Right lobe of liver (tissue), 6 donors: ENCODE measurements around the gene HEATR3. TPM values are rescaled to one million over a fixed set of nuclear protein-coding genes. Genes with fewer than 3 reads are reported as not detected.

ENCODE experiments used
- ATAC-seq, 4 donors: fragments of 200-7000 bp; cut with Tn5 transposase; one replicate each; pipeline ENCODE4 v1.9.1; 2020; ENCODE audit warnings: mild to moderate bottlenecking in 4 of 4, moderate library complexity in 4 of 4
- DNase-seq, 3 donors: peaks; one replicate each; pipeline ENCODE4 v3.0.0-alpha.2; 2020
- H3K27ac ChIP-seq, 3 donors: fragments of 200-600 bp; one replicate each; pipeline ENCODE4 v1.8.0; 2022
- H3K27me3 ChIP-seq, 2 donors: fragments of 200-600 bp; one replicate each; pipeline ENCODE4 v1.8.0; 2022
- H3K36me3 ChIP-seq, 4 donors: fragments of 200-600 bp; sonication (generic) in 1 of 4; one replicate each; pipeline versions ENCODE4 v1.5.1 to v1.8.0; 2017 to 2022; ENCODE audit warnings: control low read depth in 1 of 4
- H3K4me1 ChIP-seq, 4 donors: fragments of 200-600 bp; sonication (generic) in 1 of 4; one replicate each; pipeline versions ENCODE4 v1.5.1 to v1.8.0; 2017 to 2022; ENCODE audit warnings: control low read depth in 1 of 4
- H3K4me3 ChIP-seq, 3 donors: fragments of 200-600 bp; one replicate each; pipeline ENCODE4 v1.8.0; 2022
- H3K9me3 ChIP-seq, 4 donors: fragments of 200-600 bp; sonication (generic) in 1 of 4; one replicate each; pipeline versions ENCODE4 v1.5.1 to v1.8.0; 2017 to 2022; ENCODE audit warnings: control low read depth in 1 of 4
- POLR2A ChIP-seq: fragments of 450-650 bp; IDR thresholded peaks from one replicate; pipeline ENCODE4 v1.6.1; 2017; ENCODE audit warnings: antibody characterized with exemption, mild to moderate bottlenecking
- WGBS: methylation state at CpG from one replicate; pipeline ENCODE4 v1.1.6; 2018; ENCODE audit warnings: low coverage, low lambda C conversion rate; ENCODE audit not compliant: insufficient coverage; ENCODE audit errors: missing lambda C conversion rate; 5-methylcytosine and 5-hydroxymethylcytosine counted together
- intact Hi-C, 2 donors: fragments of 100-400 bp; cut with DNase I; formaldehyde crosslinking; loops; one replicate each; pipeline versions ENCODE4 v1.11.2 to v1.14.1; 2022
- total RNA-seq, 6 experiments: library from RNA; depleted of rRNA in 2 of 6; stranded (reverse); fragments of >200 nt in 2 of 6; fragmentation: NEBNext Ultra II Directional in 3 of 6; extraction: Animal tissue kit (Norgen Biotek cat#: 25700) in 3 of 6; gene quantifications; one replicate each; pipeline versions ENCODE4 v1.1.0 to v1.2.4, GENCODE V29; 2016 to 2023
- TF ChIP-seq, protein P1 (sequence below), 4 donors: fragments of 200-600 bp in 3 of 4; fragments of 450-650 bp in 1 of 4; IDR thresholded peaks; one replicate each; pipeline versions ENCODE4 v1.5.1 to v1.8.0; 2016 to 2022; ENCODE audit warnings: antibody characterized with exemption in 4 of 4, mild to moderate bottlenecking in 2 of 4
- donor health status: DM: no; HTN: yes; CAD: no.
- donor health status: DM: no; HTN: no; CAD: no.
- donor health status: DM: no; HTN: no; CAD: no.
- donor health status: DM: no; HTN: yes; CAD: no.
- donor health status: DM: no; HTN: yes; CAD: no.

Gene HEATR3
- total RNA-seq, 6 experiments from 2014 or later: 8.7 to 21.1 (median 12.2) TPM

DNA sequence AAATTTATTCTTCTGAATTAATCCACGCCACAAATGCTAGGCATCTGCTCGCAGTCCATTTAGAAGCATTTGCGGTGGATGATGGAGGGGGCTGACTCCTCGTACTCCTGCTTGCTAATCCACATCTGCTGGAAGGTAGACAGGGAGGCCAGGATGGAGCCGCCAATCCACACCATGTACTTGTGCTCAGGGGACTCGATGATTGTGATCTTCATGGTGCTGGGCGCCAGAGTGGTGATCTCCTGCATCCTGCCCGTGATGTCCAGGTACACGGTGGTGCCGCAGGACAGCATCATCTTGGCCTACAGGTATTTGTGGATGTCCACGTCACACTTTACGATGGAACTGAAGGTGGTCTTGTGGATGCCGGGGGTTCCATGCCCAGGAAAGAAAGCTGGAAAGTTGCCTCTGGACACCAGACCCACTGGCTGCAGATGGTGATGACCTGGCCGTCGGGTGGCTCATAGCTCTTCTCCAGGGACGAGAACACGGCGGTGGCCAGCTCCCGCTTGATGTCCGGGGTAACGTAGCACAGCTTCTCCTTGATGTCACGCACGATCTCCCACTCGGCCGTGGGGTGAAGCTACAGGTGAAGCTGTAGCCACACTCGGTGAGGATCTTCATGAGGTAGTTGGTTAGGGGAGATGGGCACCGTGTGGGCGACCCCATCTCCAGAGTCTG is 7.5 kb upstream of the HEATR3 start:
- Histone ChIP-seq H3K4me3 (no peak overlapping the region), H3K27ac (no peak overlapping the region), H3K36me3 (no peaks in the 10 kb centered on the region), H3K27me3 (no peaks in the 10 kb centered on the region), H3K4me1 (no peaks in the 10 kb centered on the region), H3K9me3 (peaks cover 0 to 3% (median 0%) of the 10 kb centered on the region in 4 donors)
- ATAC-seq (peak in 1 of 4 donors; percentile 14), DNase-seq (no peak)
- no peak for TF ChIP-seq POLR2A
- TF ChIP-seq, protein P1, sequence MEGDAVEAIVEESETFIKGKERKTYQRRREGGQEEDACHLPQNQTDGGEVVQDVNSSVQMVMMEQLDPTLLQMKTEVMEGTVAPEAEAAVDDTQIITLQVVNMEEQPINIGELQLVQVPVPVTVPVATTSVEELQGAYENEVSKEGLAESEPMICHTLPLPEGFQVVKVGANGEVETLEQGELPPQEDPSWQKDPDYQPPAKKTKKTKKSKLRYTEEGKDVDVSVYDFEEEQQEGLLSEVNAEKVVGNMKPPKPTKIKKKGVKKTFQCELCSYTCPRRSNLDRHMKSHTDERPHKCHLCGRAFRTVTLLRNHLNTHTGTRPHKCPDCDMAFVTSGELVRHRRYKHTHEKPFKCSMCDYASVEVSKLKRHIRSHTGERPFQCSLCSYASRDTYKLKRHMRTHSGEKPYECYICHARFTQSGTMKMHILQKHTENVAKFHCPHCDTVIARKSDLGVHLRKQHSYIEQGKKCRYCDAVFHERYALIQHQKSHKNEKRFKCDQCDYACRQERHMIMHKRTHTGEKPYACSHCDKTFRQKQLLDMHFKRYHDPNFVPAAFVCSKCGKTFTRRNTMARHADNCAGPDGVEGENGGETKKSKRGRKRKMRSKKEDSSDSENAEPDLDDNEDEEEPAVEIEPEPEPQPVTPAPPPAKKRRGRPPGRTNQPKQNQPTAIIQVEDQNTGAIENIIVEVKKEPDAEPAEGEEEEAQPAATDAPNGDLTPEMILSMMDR (IDR thresholded peaks at IDR 0.05): no peak
- 95% methylated on average over 11 of the region's 28 CpGs for WGBS
- intact Hi-C loops: no loop called here

- H3K27me3 ChIP-seq: no peaks in the 10 kb centered on the region
- intact Hi-C loops: no loop called here
- no peak overlapping the region for H3K4me3 ChIP-seq
- no peak overlapping the region for H3K27ac ChIP-seq
- WGBS: 76% methylated on average over 3 of the region's 10 CpGs
- ATAC-seq: no peak
- no peak for DNase-seq
- H3K4me1 ChIP-seq: no peaks in the 10 kb centered on the region
- TF ChIP-seq POLR2A: no peak
- H3K9me3 ChIP-seq: peaks cover 0 to 3% (median 0%) of the 10 kb centered on the region in 4 donors
- no peaks in the 10 kb centered on the region for H3K36me3 ChIP-seq
These were observed 6.7 kb upstream of the HEATR3 start for GRCh38 chr16:50059111-50059510.

DNA sequence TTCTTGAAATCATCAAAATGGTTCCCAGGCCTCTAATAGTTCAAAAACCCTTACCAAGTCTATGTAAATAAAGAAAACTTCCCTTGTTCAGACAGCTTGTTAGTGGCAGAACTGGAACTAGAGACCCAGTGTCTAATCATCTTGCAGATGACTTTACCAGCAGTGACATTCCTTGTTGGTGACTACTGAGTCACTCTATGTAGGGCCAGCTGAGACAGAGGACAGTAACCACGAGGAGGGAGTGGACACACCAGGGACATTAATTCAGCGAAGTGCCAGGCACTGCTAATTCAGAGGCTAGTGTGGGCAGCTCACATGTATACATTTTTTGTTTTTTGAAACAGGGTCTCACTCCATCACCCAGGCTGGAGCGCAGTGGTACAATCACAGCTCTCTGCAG is 6.1 kb upstream of the HEATR3 start:
- WGBS: 83% methylated on average over 3 of the region's 3 CpGs
- DNase-seq (no peak), ATAC-seq (no peak)
- H3K36me3 ChIP-seq: no peaks in the 10 kb centered on the region
- no peak overlapping the region for H3K27ac ChIP-seq
- TF ChIP-seq, protein P1 (IDR thresholded peaks at IDR 0.05): no peak
- no peak for TF ChIP-seq POLR2A
- no peaks in the 10 kb centered on the region for H3K4me1 ChIP-seq
- intact Hi-C loops: no loop called here
- H3K9me3 ChIP-seq: peaks cover 0 to 3% (median 0%) of the 10 kb centered on the region in 4 donors
- no peak overlapping the region for H3K4me3 ChIP-seq
- H3K27me3 ChIP-seq: no peaks in the 10 kb centered on the region

DNA sequence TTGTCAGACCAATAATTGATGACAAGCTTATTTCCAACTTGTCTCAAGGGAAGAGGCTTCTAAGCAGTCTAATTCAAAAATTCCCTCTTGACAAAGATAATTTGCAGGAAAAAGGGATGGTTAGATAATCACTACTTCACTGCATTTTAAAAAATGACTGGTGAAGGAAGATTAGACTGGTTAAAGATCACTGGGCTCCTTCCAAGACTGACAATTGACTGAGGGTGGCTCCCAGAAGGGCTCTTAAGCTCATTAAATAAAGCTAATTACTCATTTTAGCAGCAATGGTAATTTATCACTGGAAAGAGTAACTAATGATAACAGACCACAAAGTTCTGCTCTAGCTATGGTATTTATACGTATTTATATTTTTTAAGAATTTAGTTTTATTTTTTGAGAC is 4.4 kb upstream of the HEATR3 start:
- no peaks in the 10 kb centered on the region for H3K27me3 ChIP-seq
- TF ChIP-seq, protein P1 (IDR thresholded peaks at IDR 0.05): no peak
- no peak for TF ChIP-seq POLR2A
- WGBS: 80% methylated on average over 1 of the region's 1 CpG

GRCh38 chr16:50065241-50065623 is 538 bp upstream of the HEATR3 start:
- DNase-seq: no peak
- no peak for ATAC-seq
- Histone ChIP-seq H3K36me3 (peaks cover 0 to 10% (median 4%) of the 10 kb centered on the region in 4 donors), H3K9me3 (no peaks in the 10 kb centered on the region), H3K27me3 (no peaks in the 10 kb centered on the region), H3K4me3 (peak overlapping the region in 1 of 3 donors; percentile 96), H3K27ac (peak overlapping the region in 1 of 3 donors; percentile 91), H3K4me1 (peaks cover 0 to 7% (median 0%) of the 10 kb centered on the region in 4 donors)
- intact Hi-C loops: no loop called here
- 73% methylated on average over 7 of the region's 8 CpGs for WGBS
- TF ChIP-seq, protein P1 (IDR thresholded peaks at IDR 0.05): no peak
- TF ChIP-seq POLR2A: no peak

More for the DNA sequence above, 4.4 kb upstream of the HEATR3 start:
- Histone ChIP-seq H3K9me3 (no peaks in the 10 kb centered on the region), H3K4me3 (no peak overlapping the region), H3K27ac (no peak overlapping the region), H3K36me3 (no peaks in the 10 kb centered on the region), H3K4me1 (no peaks in the 10 kb centered on the region)
- intact Hi-C loops: no loop called here
- no peak for ATAC-seq
- DNase-seq: no peak
